ENCODE results near the gene BIRC5. TPM values are rescaled to one million over a fixed set of nuclear protein-coding genes. Genes with fewer than 3 reads are reported as not detected.
"Not testable (repeated sequence)": the region's sequence is repeated elsewhere in the genome, so short reads cannot be mapped to it uniquely, and the experiment has no call there.

BIRC5 gene
- total RNA-seq, 6 donors from 2014 or later: 1.4 to 6.4 (median 3.5) TPM; not detected in 1

GRCh38 chr17:78250891-78251772, 37.1 kb downstream of the BIRC5 start:
- peak; percentile 93 to 95 for DNase-seq
- peak; percentile 90 to 92 for ATAC-seq (ENCODE audit: low FRiP score in 2 of 2)
- H3K4me1 ChIP-seq: peaks cover 34 to 52% (median 35%) of the 10 kb centered on the region in 4 donors

GRCh38 chr17:78251773-78252103, 37.7 kb downstream of the BIRC5 start:
- Histone ChIP-seq H3K27me3 (no peaks in the 10 kb centered on the region), H3K4me1 (peaks cover 40 to 58% (median 41%) of the 10 kb centered on the region in 4 donors), H3K36me3 (no peaks in the 10 kb centered on the region), H3K27ac (peak overlapping the region in 1 of 4 donors; percentile 71), H3K9me3 (no peaks in the 10 kb centered on the region), H3K4me3 (no peak overlapping the region)
- no peak for TF ChIP-seq POLR2AphosphoS5 (IDR thresholded peaks at IDR 0.05)
- no peak for TF ChIP-seq CTCF (IDR thresholded peaks at IDR 0.05)
- no peak for TF ChIP-seq EP300 (IDR thresholded peaks at IDR 0.05)
- no peak for TF ChIP-seq POLR2A (IDR thresholded peaks at IDR 0.05)
- ATAC-seq (ENCODE audit: low FRiP score in 2 of 2) (no peak), DNase-seq (no peak)
- 59 to 66% methylated on average over 6 of the region's 6 CpGs for WGBS, 2 donors

More at GRCh38 chr17:78250891-78251772, 37.1 kb downstream of the BIRC5 start:
- H3K9me3 ChIP-seq: no peaks in the 10 kb centered on the region
- H3K4me3 ChIP-seq: peak overlapping the region in 1 of 4 donors; percentile 1
- TF ChIP-seq POLR2AphosphoS5 (IDR thresholded peaks at IDR 0.05): peak in 1 of 2 donors; percentile 67
- TF ChIP-seq EP300 (IDR thresholded peaks at IDR 0.05): no peak
- peak; percentile 99 to 100 (median 99) for TF ChIP-seq CTCF (IDR thresholded peaks at IDR 0.05)
- H3K27ac ChIP-seq: peak overlapping the region in 3 of 4 donors; percentile 33 to 88 (median 71)
- H3K27me3 ChIP-seq: no peaks in the 10 kb centered on the region
- no peaks in the 10 kb centered on the region for H3K36me3 ChIP-seq
- 38% methylated on average over 10 to 21 of the region's 27 CpGs for WGBS, 2 donors

- H3K4me1 ChIP-seq: peaks cover 44 to 62% (median 45%) of the 10 kb centered on the region in 4 donors
- H3K27ac ChIP-seq: peak overlapping the region in 2 of 4 donors; percentile 42 to 71
- no peaks in the 10 kb centered on the region for H3K9me3 ChIP-seq
- WGBS, 2 donors: 45 to 67% methylated on average over 4 to 12 of the region's 12 CpGs
- no peak for TF ChIP-seq EP300 (IDR thresholded peaks at IDR 0.05)
- TF ChIP-seq CTCF (IDR thresholded peaks at IDR 0.05): no peak
- TF ChIP-seq POLR2AphosphoS5 (IDR thresholded peaks at IDR 0.05): no peak
- no peak for TF ChIP-seq POLR2A (IDR thresholded peaks at IDR 0.05)
- H3K36me3 ChIP-seq: no peaks in the 10 kb centered on the region
- no peaks in the 10 kb centered on the region for H3K27me3 ChIP-seq
- H3K4me3 ChIP-seq: no peak overlapping the region
- DNase-seq (peak in 1 of 2 donors; percentile 62), ATAC-seq (ENCODE audit: low FRiP score in 2 of 2) (no peak)
Measured at GRCh38 chr17:78252111-78252634, 38.1 kb downstream of the BIRC5 start.

GRCh38 chr17:78252701-78253635, 38.9 kb downstream of the BIRC5 start:
- H3K4me1 ChIP-seq: peaks cover 46 to 70% (median 53%) of the 10 kb centered on the region in 4 donors

GRCh38 chr17:78253636-78253945, 39.5 kb downstream of the BIRC5 start:
- H3K36me3 ChIP-seq; H3K27me3 ChIP-seq; DNase-seq; ATAC-seq (ENCODE audit: low FRiP score in 2 of 2); H3K9me3 ChIP-seq: not testable (repeated sequence)
- H3K4me3 ChIP-seq: peak overlapping the region in 3 of 4 donors; percentile 59 to 95 (median 65)
- WGBS, 2 donors: 80 to 83% methylated on average over 12 of the region's 12 CpGs
- H3K4me1 ChIP-seq: peaks cover 52 to 72% (median 59%) of the 10 kb centered on the region in 4 donors
- H3K27ac ChIP-seq: peak overlapping the region in 2 of 4 donors; percentile 89 to 94

More at GRCh38 chr17:78252701-78253635, 38.9 kb downstream of the BIRC5 start:
- H3K27ac ChIP-seq: peak overlapping the region in 1 of 4 donors; percentile 6
- DNase-seq: no peak
- 83 to 88% methylated on average over 14 to 15 of the region's 15 CpGs for WGBS, 2 donors
- no peaks in the 10 kb centered on the region for H3K9me3 ChIP-seq
- H3K36me3 ChIP-seq: no peaks in the 10 kb centered on the region
- H3K27me3 ChIP-seq: no peaks in the 10 kb centered on the region
- TF ChIP-seq POLR2AphosphoS5 (IDR thresholded peaks at IDR 0.05) (no peak), POLR2A (IDR thresholded peaks at IDR 0.05) (no peak), EP300 (IDR thresholded peaks at IDR 0.05) (no peak), CTCF (IDR thresholded peaks at IDR 0.05) (no peak)
- H3K4me3 ChIP-seq: no peak overlapping the region
- ATAC-seq (ENCODE audit: low FRiP score in 2 of 2): no peak

All from upper lobe of left lung (tissue), 6 donors.